ENCODE data around the gene CENPK.

DNA sequence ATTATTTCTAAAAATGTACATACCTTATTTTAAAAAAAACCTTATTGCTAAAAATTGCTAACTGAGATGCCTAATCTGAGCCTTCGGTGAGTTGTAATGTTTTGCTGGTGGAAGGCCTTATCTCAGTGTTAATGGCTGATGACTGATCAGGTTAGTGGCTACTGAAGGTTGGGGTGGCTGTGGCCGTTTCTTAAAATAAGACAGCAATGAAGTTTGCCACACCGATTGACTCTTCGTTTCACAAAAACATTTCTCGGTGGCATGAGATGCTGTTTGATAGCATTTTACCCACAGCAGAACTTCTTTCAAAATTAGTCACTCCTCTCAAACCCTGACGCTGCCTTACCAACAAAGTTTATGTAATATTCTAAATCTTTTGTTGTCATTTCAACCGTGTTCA is 14.7 kb downstream of the CENPK start:
- TF ChIP-seq, protein P1, sequence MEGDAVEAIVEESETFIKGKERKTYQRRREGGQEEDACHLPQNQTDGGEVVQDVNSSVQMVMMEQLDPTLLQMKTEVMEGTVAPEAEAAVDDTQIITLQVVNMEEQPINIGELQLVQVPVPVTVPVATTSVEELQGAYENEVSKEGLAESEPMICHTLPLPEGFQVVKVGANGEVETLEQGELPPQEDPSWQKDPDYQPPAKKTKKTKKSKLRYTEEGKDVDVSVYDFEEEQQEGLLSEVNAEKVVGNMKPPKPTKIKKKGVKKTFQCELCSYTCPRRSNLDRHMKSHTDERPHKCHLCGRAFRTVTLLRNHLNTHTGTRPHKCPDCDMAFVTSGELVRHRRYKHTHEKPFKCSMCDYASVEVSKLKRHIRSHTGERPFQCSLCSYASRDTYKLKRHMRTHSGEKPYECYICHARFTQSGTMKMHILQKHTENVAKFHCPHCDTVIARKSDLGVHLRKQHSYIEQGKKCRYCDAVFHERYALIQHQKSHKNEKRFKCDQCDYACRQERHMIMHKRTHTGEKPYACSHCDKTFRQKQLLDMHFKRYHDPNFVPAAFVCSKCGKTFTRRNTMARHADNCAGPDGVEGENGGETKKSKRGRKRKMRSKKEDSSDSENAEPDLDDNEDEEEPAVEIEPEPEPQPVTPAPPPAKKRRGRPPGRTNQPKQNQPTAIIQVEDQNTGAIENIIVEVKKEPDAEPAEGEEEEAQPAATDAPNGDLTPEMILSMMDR (optimal IDR thresholded peaks at IDR 0.05 in 1 of 3, IDR thresholded peaks at IDR 0.05 in 1 of 3, conservative IDR thresholded peaks at IDR 0.05 in 1 of 3; ENCODE audit: extremely low read depth in 1 of 3, insufficient read depth in 2 of 3, low read length in 3 of 3) = no peak
- TF ChIP-seq EZH2 (IDR thresholded peaks at IDR 0.05; ENCODE audit: low read length) = no peak

Measured in keratinocyte (primary cell).